GM13976 (cell line): ENCODE data around the gene SLC18A3.

Experiments
- DNase-seq: peaks from one replicate; pipeline ENCODE4 v3.0.0; 2012; ENCODE audit warnings: low spot score
- CTCF ChIP-seq: IDR thresholded peaks from 2 replicates; pipeline ENCODE4 v1.5.1; 2012; ENCODE audit warnings: borderline replicate concordance, mild to moderate bottlenecking; ENCODE audit not compliant: insufficient read depth; ENCODE audit errors: extremely low read depth, missing control alignments, control extremely low read depth
- in situ Hi-C: fragments of 300-500 bp; cut with MboI; formaldehyde crosslinking; loops from one replicate; pipeline ENCODE4 v1.12.0; 2022; ENCODE audit warnings: low sequenced_read_pairs, mixed read lengths, inconsistent platforms; ENCODE audit not compliant: unreplicated experiment

Gene SLC18A3

GRCh38 chr10:49647985-49648795 lies 38.1 kb downstream of the SLC18A3 start:
- in situ Hi-C loops: no loop called here
- no peak for DNase-seq

DNA sequence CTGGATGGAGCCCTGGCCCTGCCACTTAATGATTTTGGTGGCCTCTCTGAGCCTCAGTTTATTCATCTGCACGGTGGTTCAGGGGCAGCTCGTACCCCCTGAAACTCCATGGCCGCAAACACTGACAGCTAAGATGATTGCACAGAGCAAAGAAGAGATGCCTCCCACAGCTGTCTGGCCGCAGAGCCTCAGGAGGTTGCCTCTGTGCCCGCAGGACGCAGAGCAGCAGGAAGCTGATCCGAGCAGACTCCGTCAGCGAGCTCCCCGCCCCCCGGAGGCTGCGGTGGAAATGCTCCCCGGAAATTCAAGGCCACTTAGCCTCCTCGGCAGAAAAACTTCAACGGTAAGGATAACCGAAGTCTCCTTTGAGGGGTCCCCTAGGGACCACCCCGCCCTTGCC lies 39.2 kb downstream of the SLC18A3 start:
- in situ Hi-C loops: no loop called here
- no peak for DNase-seq

More at GRCh38 chr10:49647985-49648795, 38.1 kb downstream of the SLC18A3 start:
- no peak for TF ChIP-seq CTCF

DNA sequence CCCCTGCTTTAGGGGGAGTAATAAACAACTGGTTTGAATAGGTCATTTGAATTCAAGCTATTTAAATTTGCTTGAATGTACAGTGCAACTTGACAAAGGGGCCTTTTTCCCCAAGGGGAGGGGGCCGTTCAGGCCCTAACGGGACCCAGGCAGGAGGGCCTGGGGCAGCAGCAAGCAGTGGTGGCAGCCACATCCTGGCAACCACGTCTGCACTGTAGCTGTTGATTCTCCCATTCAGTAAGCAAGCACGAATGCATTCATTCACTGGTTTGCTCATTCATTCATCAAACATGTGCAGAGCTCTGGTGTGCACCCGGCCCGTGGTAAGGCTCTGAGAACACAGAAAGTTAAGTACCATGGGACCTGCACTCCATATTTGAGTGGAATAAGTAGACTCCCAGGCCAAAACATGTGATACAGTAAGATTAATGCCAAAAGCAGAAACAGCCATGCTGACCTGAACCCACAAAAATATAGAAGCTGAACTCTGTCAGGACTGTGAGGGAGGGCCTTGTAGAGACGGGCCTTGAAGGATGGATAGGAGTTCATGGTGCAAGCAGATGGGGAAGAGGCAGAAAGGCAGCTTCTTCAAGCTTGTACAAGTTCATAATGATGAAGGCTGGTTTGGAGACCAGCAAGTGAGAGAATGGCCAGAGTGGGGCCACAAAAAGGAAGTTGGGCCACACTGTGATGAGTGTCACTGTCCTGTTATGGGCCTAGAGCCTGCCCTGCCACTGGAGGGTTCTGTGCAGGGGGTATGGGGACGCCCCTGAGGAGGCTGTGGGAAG lies 40.0 kb downstream of the SLC18A3 start:
- in situ Hi-C loops: no loop called here

More for the DNA sequence above, 39.2 kb downstream of the SLC18A3 start:
- TF ChIP-seq CTCF: no peak

GRCh38 chr10:49650724-49651034 lies 40.6 kb downstream of the SLC18A3 start:
- no peak for TF ChIP-seq CTCF
- in situ Hi-C loops: no loop called here
- DNase-seq: no peak

More for the DNA sequence above, 40.0 kb downstream of the SLC18A3 start:
- no peak for DNase-seq
- no peak for TF ChIP-seq CTCF

GRCh38 chr10:49651039-49651835 lies 41.1 kb downstream of the SLC18A3 start:
- in situ Hi-C loops: no loop called here
- DNase-seq: no peak
- no peak for TF ChIP-seq CTCF

DNA sequence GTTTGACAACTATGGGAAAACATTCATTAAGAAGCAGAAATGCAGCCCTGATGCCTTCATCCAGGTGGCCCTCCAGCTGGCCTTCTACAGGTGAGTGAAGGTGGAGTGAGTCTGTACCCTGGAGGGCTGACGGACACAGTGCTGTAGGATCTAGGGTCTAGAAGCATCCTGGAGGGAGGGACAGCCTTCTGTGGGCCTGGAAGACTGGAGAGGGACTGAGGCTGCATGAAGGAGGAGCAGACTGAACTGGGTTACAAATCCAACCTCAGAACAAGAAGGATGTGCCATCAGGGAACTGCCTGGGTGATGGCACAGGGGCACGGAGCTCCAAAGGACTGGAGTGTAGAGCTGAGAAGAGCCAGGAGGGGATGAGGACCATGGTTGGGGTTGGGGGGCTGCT lies 41.8 kb downstream of the SLC18A3 start:
- in situ Hi-C loops: no loop called here
- DNase-seq: no peak
- TF ChIP-seq CTCF: no peak
